Hypothalamus (tissue), 51 donors: ENCODE data around the gene ADK.
"Not testable (repeated sequence)": the region's sequence is repeated elsewhere in the genome, so short reads cannot be mapped to it uniquely, and the experiment has no call there.

Experiments
- DNase-seq, 51 donors: peaks; one replicate each; lab custom pipeline; 2025; lab: John Stamatoyannopoulos, UW

ADK gene

GRCh38 chr10:74415146-74415839 is 264.3 kb downstream of the ADK start:
- no peak for DNase-seq

GRCh38 chr10:74417397-74417796 is 266.4 kb downstream of the ADK start:
- no peak for DNase-seq

- peak in 37 of 51 donors; percentile 1 to 77 (median 23) for DNase-seq
Observed at GRCh38 chr10:74418285-74418872, 267.4 kb downstream of the ADK start.

- DNase-seq: no peak
Observed at GRCh38 chr10:74419491-74419951, 268.5 kb downstream of the ADK start.

- no peak for DNase-seq
Observed at GRCh38 chr10:74419958-74420375, 268.9 kb downstream of the ADK start.

- no peak for DNase-seq
Observed at GRCh38 chr10:74424565-74424964, 273.5 kb downstream of the ADK start.

- DNase-seq: no peak
Observed at GRCh38 chr10:74425456-74426001, 274.5 kb downstream of the ADK start.

GRCh38 chr10:74431816-74432215 is 280.8 kb downstream of the ADK start:
- no peak for DNase-seq

GRCh38 chr10:74432841-74433594 is 282.0 kb downstream of the ADK start:
- no peak for DNase-seq

- no peak for DNase-seq
Observed at GRCh38 chr10:74433595-74433956, 282.6 kb downstream of the ADK start.

GRCh38 chr10:74433993-74434392 is 283.0 kb downstream of the ADK start:
- DNase-seq: no peak

- DNase-seq: no peak
Observed at GRCh38 chr10:74434547-74434946, 283.5 kb downstream of the ADK start.

GRCh38 chr10:74436523-74437170 is 285.6 kb downstream of the ADK start:
- DNase-seq: no peak

GRCh38 chr10:74437822-74438221 is 286.8 kb downstream of the ADK start:
- DNase-seq: no peak

GRCh38 chr10:74439213-74439612 is 288.2 kb downstream of the ADK start:
- DNase-seq: no peak

- no peak for DNase-seq
Observed at GRCh38 chr10:74445493-74445892, 294.5 kb downstream of the ADK start.

GRCh38 chr10:74450602-74451001 is 299.6 kb downstream of the ADK start:
- DNase-seq: no peak

GRCh38 chr10:74451127-74451829 is 300.3 kb downstream of the ADK start:
- no peak for DNase-seq

GRCh38 chr10:74453169-74453568 is 302.1 kb downstream of the ADK start:
- no peak for DNase-seq

- not testable (repeated sequence) for DNase-seq
Observed at GRCh38 chr10:74457478-74457877, 306.5 kb downstream of the ADK start.
